OCI-LY1 (cell line): Measurements from ENCODE around the gene STK11.

ENCODE experiments used
- H2AFZ ChIP-seq: fragments of 200-600 bp; sonication (generic), shearing (Covaris generic); 2 replicates; pipeline ENCODE4 v1.6.0; 2014; ENCODE audit warnings: antibody characterized with exemption, mild to moderate bottlenecking, low read length
- H3F3A ChIP-seq: fragments of 200-600 bp; sonication (generic), shearing (Covaris generic); 2 replicates; pipeline ENCODE4 v1.6.0; 2014; ENCODE audit warnings: mild to moderate bottlenecking, antibody characterized with exemption, low read length, moderate library complexity; ENCODE audit not compliant: insufficient read depth
- H3K27ac ChIP-seq: fragments of 200-600 bp; sonication (generic); 2 replicates; pipeline ENCODE4 v1.5.1; 2014; ENCODE audit warnings: low read length, mixed run types, mild to moderate bottlenecking, low read depth; ENCODE audit not compliant: poor library complexity, severe bottlenecking
- H3K27me3 ChIP-seq: fragments of 200-600 bp; sonication (generic); 2 replicates; pipeline ENCODE4 v1.6.0; 2014; ENCODE audit warnings: antibody characterized with exemption, mild to moderate bottlenecking, low read length, moderate library complexity; ENCODE audit not compliant: insufficient read depth
- H3K36me3 ChIP-seq: fragments of 200-600 bp; sonication (generic); 2 replicates; pipeline ENCODE4 v1.6.1; 2014; ENCODE audit warnings: mild to moderate bottlenecking, antibody characterized with exemption, low read length, moderate library complexity, mixed read lengths; ENCODE audit not compliant: insufficient read depth
- H3K4me1 ChIP-seq: fragments of 200-600 bp; sonication (generic); 2 replicates; pipeline ENCODE4 v1.5.1; 2014; ENCODE audit warnings: mild to moderate bottlenecking, low read length, moderate library complexity; ENCODE audit not compliant: insufficient read depth, severe bottlenecking
- H3K4me2 ChIP-seq: fragments of 200-600 bp; sonication (generic), shearing (Covaris generic); 2 replicates; pipeline ENCODE4 v1.6.1; 2014; ENCODE audit warnings: low read length
- H3K4me3 ChIP-seq: fragments of 200-600 bp; sonication (generic); 2 replicates; pipeline ENCODE4 v1.5.1; 2014; ENCODE audit warnings: low read length, low read depth, mild to moderate bottlenecking, mixed read lengths; ENCODE audit not compliant: poor library complexity, severe bottlenecking
- H3K79me2 ChIP-seq: fragments of 200-600 bp; shearing (Covaris generic); 2 replicates; pipeline ENCODE4 v1.6.1; 2016; ENCODE audit warnings: mixed run types, low read length, mixed read lengths; ENCODE audit not compliant: insufficient read depth
- H3K9ac ChIP-seq: fragments of 200-600 bp; sonication (generic), shearing (Covaris generic); 2 replicates; pipeline ENCODE4 v1.6.1; 2014; ENCODE audit warnings: mild to moderate bottlenecking, low read length, mixed read lengths
- H3K9me2 ChIP-seq: fragments of 200-600 bp; sonication (generic), shearing (Covaris generic); 2 replicates; pipeline ENCODE4 v1.6.1; 2014; ENCODE audit warnings: low read depth, mild to moderate bottlenecking, low read length, mixed read lengths
- H3K9me3 ChIP-seq: fragments of 200-600 bp; shearing (Covaris generic); 2 replicates; pipeline ENCODE4 v1.6.1; 2014; ENCODE audit warnings: low read length, mixed read lengths
- H4K20me1 ChIP-seq: fragments of 200-600 bp; sonication (generic), shearing (Covaris generic); 2 replicates; pipeline ENCODE4 v1.6.0; 2016; ENCODE audit warnings: mild to moderate bottlenecking, low read length; ENCODE audit not compliant: insufficient read depth
- CTCF ChIP-seq: fragments of 200-600 bp; sonication (generic), shearing (Covaris generic); IDR thresholded peaks from 2 replicates; pipeline ENCODE4 v1.5.1; 2017; ENCODE audit warnings: mild to moderate bottlenecking, antibody characterized with exemption, low read length, moderate library complexity, mixed read lengths
- EZH2 ChIP-seq: fragments of 200-600 bp; sonication (generic), shearing (Covaris generic); IDR thresholded peaks from 2 replicates; pipeline ENCODE4 v1.8.0; 2017; ENCODE audit warnings: borderline replicate concordance, mixed run types, mild to moderate bottlenecking, antibody characterized with exemption, low read length, moderate library complexity, mixed read lengths

The STK11 gene

GRCh38 chr19:1221904-1222255 lies 16.3 kb downstream of the STK11 start:
- Histone ChIP-seq H3K79me2 (no peaks in the 10 kb centered on the region), H2AFZ (no peak overlapping the region), H4K20me1 (no peaks in the 10 kb centered on the region), H3K9me2 (no peaks in the 10 kb centered on the region), H3K27me3 (no peaks in the 10 kb centered on the region), H3K4me1 (peaks cover 22% of the 10 kb centered on the region), H3K4me2 (no peak overlapping the region), H3K9me3 (no peaks in the 10 kb centered on the region), H3K27ac (no peak overlapping the region), H3K9ac (no peak overlapping the region), H3K4me3 (no peak overlapping the region), H3K36me3 (peaks cover 40% of the 10 kb centered on the region; the same call in 1 of the 2 replicates), H3F3A (no peaks in the 10 kb centered on the region)
- TF ChIP-seq EZH2 (no peak), CTCF (no peak)

GRCh38 chr19:1222394-1222793 lies 16.8 kb downstream of the STK11 start:
- no peak overlapping the region for H3K4me3 ChIP-seq
- H3K36me3 ChIP-seq: peaks cover 43% of the 10 kb centered on the region; the same call in 1 of the 2 replicates
- no peak overlapping the region for H2AFZ ChIP-seq
- H3K27me3 ChIP-seq: no peaks in the 10 kb centered on the region
- H3K4me2 ChIP-seq: no peak overlapping the region
- no peaks in the 10 kb centered on the region for H3K9me3 ChIP-seq
- no peak overlapping the region for H3K9ac ChIP-seq
- H4K20me1 ChIP-seq: no peaks in the 10 kb centered on the region
- H3K27ac ChIP-seq: no peak overlapping the region
- no peaks in the 10 kb centered on the region for H3K79me2 ChIP-seq
- TF ChIP-seq EZH2 (no peak), CTCF (no peak)
- no peaks in the 10 kb centered on the region for H3F3A ChIP-seq
- H3K9me2 ChIP-seq: no peaks in the 10 kb centered on the region
- peaks cover 18% of the 10 kb centered on the region for H3K4me1 ChIP-seq

GRCh38 chr19:1223018-1223855 lies 17.7 kb downstream of the STK11 start:
- peaks cover 14% of the 10 kb centered on the region for H3K4me1 ChIP-seq
- no peak overlapping the region for H3K4me2 ChIP-seq
- H4K20me1 ChIP-seq: no peaks in the 10 kb centered on the region
- no peaks in the 10 kb centered on the region for H3K79me2 ChIP-seq
- H3K4me3 ChIP-seq: no peak overlapping the region
- H3K27ac ChIP-seq: no peak overlapping the region
- no peaks in the 10 kb centered on the region for H3K9me3 ChIP-seq
- H2AFZ ChIP-seq: no peak overlapping the region
- TF ChIP-seq CTCF (peak; percentile 66), EZH2 (no peak)
- no peaks in the 10 kb centered on the region for H3K27me3 ChIP-seq
- H3K9me2 ChIP-seq: no peaks in the 10 kb centered on the region
- no peak overlapping the region for H3K9ac ChIP-seq
- peaks cover 48% of the 10 kb centered on the region for H3K36me3 ChIP-seq
- H3F3A ChIP-seq: no peaks in the 10 kb centered on the region
